ENCODE measurements around the gene DLGAP3. TPM values are rescaled to one million over a fixed set of nuclear protein-coding genes. Genes with fewer than 3 reads are reported as not detected.

The DLGAP3 gene
- total and polyA plus RNA-seq, 4 donors, result 0.10 to 0.89 (median 0.22) TPM

DNA sequence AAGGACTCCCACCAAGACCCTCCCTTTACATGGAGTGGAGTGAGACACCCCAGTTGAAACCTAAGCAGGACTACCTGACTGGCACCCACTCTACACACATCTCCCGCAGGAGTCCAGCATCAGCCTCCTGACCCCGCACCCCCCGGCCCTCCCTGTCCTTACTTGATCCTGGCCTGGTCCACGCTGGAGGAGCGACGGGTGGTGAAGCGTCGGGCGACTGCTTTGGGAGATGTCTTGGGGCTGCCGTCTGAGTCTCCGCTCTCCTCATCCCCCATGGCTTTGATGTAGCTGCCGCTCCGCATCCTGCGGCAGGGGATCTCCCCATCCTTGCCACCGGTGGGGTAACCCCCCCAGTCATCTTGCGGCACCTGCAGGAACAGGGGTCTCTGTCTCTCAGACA, 29.5 kb downstream of the DLGAP3 start:
- no peaks in the 10 kb centered on the region for H3K4me1 ChIP-seq (ENCODE audit: control insufficient read depth in 5 of 5, insufficient read depth in 5 of 5, low read length in 5 of 5)
- ATAC-seq (ENCODE audit: insufficient read depth, low FRiP score), result no peak
- no peak for DNase-seq
- H3K36me3 ChIP-seq (ENCODE audit: control insufficient read depth in 4 of 4, insufficient read depth in 4 of 4, low read length in 4 of 4), result no peaks in the 10 kb centered on the region
- H3K4me3 ChIP-seq, result no peak overlapping the region
- no peaks in the 10 kb centered on the region for H3K9me3 ChIP-seq (ENCODE audit: control insufficient read depth in 4 of 4, insufficient read depth in 3 of 4, low read length in 3 of 4)
- 93 to 95% methylated on average over 16 of the region's 16 CpGs for WGBS, 2 donors
- H3K27ac ChIP-seq (ENCODE audit: low read depth in 1 of 2, low read length in 1 of 2), result no peak overlapping the region
- TF ChIP-seq, protein P1, sequence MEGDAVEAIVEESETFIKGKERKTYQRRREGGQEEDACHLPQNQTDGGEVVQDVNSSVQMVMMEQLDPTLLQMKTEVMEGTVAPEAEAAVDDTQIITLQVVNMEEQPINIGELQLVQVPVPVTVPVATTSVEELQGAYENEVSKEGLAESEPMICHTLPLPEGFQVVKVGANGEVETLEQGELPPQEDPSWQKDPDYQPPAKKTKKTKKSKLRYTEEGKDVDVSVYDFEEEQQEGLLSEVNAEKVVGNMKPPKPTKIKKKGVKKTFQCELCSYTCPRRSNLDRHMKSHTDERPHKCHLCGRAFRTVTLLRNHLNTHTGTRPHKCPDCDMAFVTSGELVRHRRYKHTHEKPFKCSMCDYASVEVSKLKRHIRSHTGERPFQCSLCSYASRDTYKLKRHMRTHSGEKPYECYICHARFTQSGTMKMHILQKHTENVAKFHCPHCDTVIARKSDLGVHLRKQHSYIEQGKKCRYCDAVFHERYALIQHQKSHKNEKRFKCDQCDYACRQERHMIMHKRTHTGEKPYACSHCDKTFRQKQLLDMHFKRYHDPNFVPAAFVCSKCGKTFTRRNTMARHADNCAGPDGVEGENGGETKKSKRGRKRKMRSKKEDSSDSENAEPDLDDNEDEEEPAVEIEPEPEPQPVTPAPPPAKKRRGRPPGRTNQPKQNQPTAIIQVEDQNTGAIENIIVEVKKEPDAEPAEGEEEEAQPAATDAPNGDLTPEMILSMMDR (IDR thresholded peaks at IDR 0.05; ENCODE audit: control extremely low read depth, extremely low read depth), result no peak
- H3K9ac ChIP-seq (ENCODE audit: insufficient read depth in 1 of 2, low read length in 2 of 2), result no peak overlapping the region
- H3K27me3 ChIP-seq (ENCODE audit: control insufficient read depth in 3 of 3, insufficient read depth in 3 of 3, low read length in 2 of 3), result peaks cover 0 to 3% (median 0%) of the 10 kb centered on the region in 3 donors

- TF ChIP-seq, protein P1 (IDR thresholded peaks at IDR 0.05; ENCODE audit: control extremely low read depth, extremely low read depth), result no peak
- Histone ChIP-seq H3K4me1 (ENCODE audit: control insufficient read depth in 5 of 5, insufficient read depth in 5 of 5, low read length in 5 of 5) (no peaks in the 10 kb centered on the region), H3K9ac (ENCODE audit: insufficient read depth in 1 of 2, low read length in 2 of 2) (no peak overlapping the region), H3K4me3 (no peak overlapping the region), H3K27me3 (ENCODE audit: control insufficient read depth in 3 of 3, insufficient read depth in 3 of 3, low read length in 2 of 3) (peaks cover 0 to 3% (median 0%) of the 10 kb centered on the region in 3 donors), H3K27ac (ENCODE audit: low read depth in 1 of 2, low read length in 1 of 2) (no peak overlapping the region), H3K36me3 (ENCODE audit: control insufficient read depth in 4 of 4, insufficient read depth in 4 of 4, low read length in 4 of 4) (no peaks in the 10 kb centered on the region), H3K9me3 (ENCODE audit: control insufficient read depth in 4 of 4, insufficient read depth in 3 of 4, low read length in 3 of 4) (no peaks in the 10 kb centered on the region)
- ATAC-seq (ENCODE audit: insufficient read depth, low FRiP score) (no peak), DNase-seq (no peak)
- WGBS, 2 donors, result 84 to 89% methylated on average over 4 of the region's 4 CpGs
Observed at GRCh38 chr1:34899471-34899870, 30.0 kb downstream of the DLGAP3 start.

DNA sequence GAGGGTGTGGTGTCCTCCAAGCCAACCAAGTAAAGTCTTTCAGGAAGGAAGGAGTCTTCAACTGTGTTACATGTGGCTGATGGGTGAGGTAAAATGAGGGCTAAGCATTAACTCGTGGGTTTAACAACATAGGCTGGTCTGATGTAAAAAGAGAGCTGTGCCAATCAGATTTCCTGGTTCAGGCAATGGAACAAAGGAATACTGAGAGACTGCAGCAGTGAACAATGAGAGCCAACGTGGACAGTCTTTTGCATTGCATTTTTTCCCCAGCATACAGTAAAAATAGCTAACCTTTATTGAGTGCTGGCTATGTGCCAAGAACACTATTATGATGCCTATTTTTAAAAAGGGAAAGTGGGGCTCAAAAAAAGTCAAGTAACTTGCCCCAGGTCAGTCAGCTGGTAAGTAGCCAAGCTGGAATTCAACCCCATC, 31.1 kb downstream of the DLGAP3 start:
- H3K4me3 ChIP-seq, result no peak overlapping the region
- H3K4me1 ChIP-seq (ENCODE audit: control insufficient read depth in 5 of 5, insufficient read depth in 5 of 5, low read length in 5 of 5), result no peaks in the 10 kb centered on the region
- H3K27ac ChIP-seq (ENCODE audit: low read depth in 1 of 2, low read length in 1 of 2), result no peak overlapping the region
- 18 to 24% methylated on average over 2 of the region's 2 CpGs for WGBS, 2 donors
- TF ChIP-seq, protein P1 (IDR thresholded peaks at IDR 0.05; ENCODE audit: control extremely low read depth, extremely low read depth), result no peak
- H3K36me3 ChIP-seq (ENCODE audit: control insufficient read depth in 4 of 4, insufficient read depth in 4 of 4, low read length in 4 of 4), result no peaks in the 10 kb centered on the region
- H3K27me3 ChIP-seq (ENCODE audit: control insufficient read depth in 3 of 3, insufficient read depth in 3 of 3, low read length in 2 of 3), result peaks cover 0 to 3% (median 0%) of the 10 kb centered on the region in 3 donors
- ATAC-seq (ENCODE audit: insufficient read depth, low FRiP score), result no peak
- no peaks in the 10 kb centered on the region for H3K9me3 ChIP-seq (ENCODE audit: control insufficient read depth in 4 of 4, insufficient read depth in 3 of 4, low read length in 3 of 4)
- H3K9ac ChIP-seq (ENCODE audit: insufficient read depth in 1 of 2, low read length in 2 of 2), result no peak overlapping the region
- peak in 2 of 3 donors; percentile 4 to 12 for DNase-seq

DNA sequence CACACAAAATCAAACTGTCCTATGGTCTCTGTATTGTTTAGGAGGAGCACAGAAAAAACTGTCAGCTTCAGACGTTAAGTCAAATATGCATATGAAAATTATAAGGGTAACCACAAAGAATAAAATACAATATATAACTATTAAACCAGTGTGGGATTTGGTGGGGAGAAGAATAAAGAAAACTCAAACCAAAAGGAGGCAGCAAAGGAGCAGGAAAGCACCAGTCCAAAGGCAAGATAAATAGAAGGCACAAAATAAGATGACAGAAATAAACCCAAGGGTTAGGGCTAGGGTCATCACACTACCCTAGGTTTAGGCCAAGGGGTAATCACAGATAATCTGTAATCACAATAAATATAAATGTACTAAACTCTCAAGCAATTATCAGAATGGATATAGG, 32.8 kb downstream of the DLGAP3 start:
- H3K9me3 ChIP-seq (ENCODE audit: control insufficient read depth in 4 of 4, insufficient read depth in 3 of 4, low read length in 3 of 4), result no peaks in the 10 kb centered on the region
- DNase-seq (no peak), ATAC-seq (ENCODE audit: insufficient read depth, low FRiP score) (no peak)
- H3K27ac ChIP-seq (ENCODE audit: low read depth in 1 of 2, low read length in 1 of 2), result no peak overlapping the region
- no peaks in the 10 kb centered on the region for H3K4me1 ChIP-seq (ENCODE audit: control insufficient read depth in 5 of 5, insufficient read depth in 5 of 5, low read length in 5 of 5)
- no peak overlapping the region for H3K9ac ChIP-seq (ENCODE audit: insufficient read depth in 1 of 2, low read length in 2 of 2)
- TF ChIP-seq, protein P1 (IDR thresholded peaks at IDR 0.05; ENCODE audit: control extremely low read depth, extremely low read depth), result no peak
- WGBS, 2 donors, result 55 to 90% methylated on average over 1 of the region's 1 CpG
- no peaks in the 10 kb centered on the region for H3K36me3 ChIP-seq (ENCODE audit: control insufficient read depth in 4 of 4, insufficient read depth in 4 of 4, low read length in 4 of 4)
- H3K27me3 ChIP-seq (ENCODE audit: control insufficient read depth in 3 of 3, insufficient read depth in 3 of 3, low read length in 2 of 3), result no peaks in the 10 kb centered on the region
- no peak overlapping the region for H3K4me3 ChIP-seq
